Epidermal melanocyte (primary cell): ENCODE measurements around the gene CAMKK1.
A peak's percentile ranks its signal among the peaks of the same experiment; 100 is the strongest.

ENCODE experiments used
- DNase-seq: peaks from one replicate; pipeline ENCODE4 v3.0.0; 2011; ENCODE audit warnings: low spot score; ENCODE audit not compliant: insufficient read length

The CAMKK1 gene

DNA sequence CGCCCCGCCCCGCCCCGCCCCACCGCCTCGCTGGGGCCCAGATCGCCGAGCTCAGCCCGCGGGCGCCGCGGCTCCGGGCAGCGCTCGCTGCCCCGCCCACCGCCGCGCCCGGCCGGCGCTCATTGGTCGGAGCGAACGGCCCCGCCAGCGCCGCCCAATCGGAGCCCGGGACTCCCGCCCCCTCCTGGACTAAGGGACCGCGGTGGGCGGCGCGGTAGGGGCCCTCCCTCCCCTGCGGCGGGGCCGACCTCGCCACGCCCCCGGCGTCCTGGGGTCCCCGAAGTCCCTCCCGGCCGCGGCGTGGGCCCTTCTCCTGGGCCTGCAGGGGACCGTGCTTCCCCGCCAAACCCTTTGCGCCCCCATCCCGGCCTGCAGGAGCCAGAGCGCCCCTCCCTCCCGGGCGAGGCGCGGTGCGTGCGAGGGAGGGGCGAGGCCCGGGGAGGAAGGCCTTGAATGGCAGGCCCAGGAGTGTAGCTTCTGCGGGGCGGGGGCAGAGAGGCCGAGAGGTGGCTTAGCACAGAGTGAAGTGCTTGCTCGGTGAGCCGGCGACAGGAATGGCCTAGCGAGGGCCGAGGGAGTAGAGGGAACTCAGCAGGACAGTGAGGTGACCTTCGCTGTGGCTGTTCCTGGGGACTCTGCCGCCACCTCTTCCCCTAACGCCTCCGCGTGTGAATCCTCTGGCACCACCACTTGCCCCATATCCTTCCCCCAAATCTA, at the start of gene CAMKK1:
CAMKK1 (minus strand) TSS at position 51 of the 717 bp plus-strand sequence. CDS start 7,366 bp downstream, outside the sequence.
- DNase-seq = peak; percentile 92

GRCh38 chr17:3940965-3941698, 48.3 kb upstream of the CAMKK1 start:
- DNase-seq = no peak

GRCh38 chr17:3937359-3937758, 44.5 kb upstream of the CAMKK1 start:
- no peak for DNase-seq

DNA sequence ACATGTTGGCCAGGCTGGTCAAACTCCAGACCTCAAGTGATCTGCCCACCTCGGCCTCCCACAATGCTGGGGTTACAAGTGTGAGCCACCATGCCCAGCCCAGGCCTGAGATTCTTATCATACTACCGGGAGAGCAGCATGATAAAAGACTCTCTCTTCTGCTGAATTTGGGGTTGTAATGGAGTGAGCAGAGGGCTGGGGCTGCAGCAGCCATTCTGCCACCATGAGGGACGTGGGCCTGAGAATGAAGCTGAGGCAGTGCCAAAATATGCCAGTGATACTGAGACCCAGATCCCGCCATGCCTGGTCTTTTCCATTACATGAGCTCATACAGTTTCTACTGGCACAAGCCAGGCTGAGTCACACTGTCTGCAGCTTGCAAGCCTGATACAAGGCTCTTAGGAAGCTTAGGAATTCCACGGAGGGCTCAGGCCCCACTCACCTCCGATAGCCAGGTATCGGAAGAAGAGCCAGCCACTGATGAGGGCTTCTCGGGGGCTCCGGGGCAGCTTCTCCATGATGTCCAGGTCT, 43.0 kb upstream of the CAMKK1 start:
- DNase-seq = no peak

- DNase-seq = no peak
These were observed 42.3 kb upstream of the CAMKK1 start for GRCh38 chr17:3935140-3935542.

DNA sequence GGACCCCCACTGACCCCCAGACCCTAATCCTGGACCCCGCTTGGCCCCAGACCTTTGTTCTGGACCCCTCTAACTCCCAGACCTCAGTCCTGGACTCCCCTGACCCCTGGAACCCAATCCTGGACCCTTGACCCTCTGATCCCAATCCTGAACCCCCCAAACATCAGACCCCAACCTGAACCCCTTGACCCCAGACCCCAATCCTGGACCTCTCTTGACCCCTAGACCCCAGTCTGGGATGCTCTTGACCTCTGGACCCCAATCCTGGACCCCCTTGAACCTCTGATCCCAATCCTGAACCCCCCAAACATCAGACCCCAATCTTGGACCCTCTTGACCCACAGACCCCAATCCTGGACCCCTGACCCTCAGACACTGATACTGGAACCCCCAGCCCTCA, 36.9 kb upstream of the CAMKK1 start:
- DNase-seq = no peak

DNA sequence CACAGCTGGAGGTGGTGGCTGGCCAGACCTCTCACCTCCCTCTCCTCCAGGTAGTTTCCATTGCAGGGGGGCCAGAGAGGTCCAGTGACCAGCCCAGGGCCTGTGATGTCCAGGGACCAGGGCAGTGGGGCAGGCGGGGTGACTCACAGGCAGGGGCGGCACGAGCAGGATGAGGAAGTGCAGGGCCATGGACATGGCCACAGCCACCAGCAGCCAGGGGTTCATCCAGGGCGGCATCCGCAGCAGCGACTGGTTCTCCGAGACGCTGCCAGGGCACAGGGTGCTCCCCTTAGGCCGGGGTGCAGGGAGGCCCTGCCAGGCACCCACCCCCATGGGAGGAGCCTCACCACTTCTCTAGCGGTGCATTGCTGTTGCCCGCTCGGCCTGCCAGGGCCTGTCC, 36.3 kb upstream of the CAMKK1 start:
- DNase-seq = no peak

DNA sequence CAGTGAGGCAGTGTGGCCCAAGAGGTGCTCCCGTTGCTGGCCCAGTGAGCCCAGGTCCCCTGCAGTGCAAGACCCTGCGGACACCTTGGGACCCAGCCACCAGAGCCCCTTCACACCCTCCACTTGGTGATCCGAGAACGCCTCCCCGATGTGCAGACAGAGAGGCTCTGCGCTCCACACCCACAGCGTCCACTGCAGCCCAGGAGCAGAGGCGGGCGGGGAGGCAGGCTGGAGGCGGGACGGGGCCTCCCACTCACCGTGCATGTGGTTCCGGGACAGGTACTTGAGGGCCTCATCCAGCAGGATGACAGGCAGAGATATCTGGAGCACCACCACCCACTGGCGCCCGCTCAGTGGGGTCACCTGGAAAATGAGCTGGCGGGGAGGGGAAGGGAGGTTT, 35.6 kb upstream of the CAMKK1 start:
- DNase-seq = no peak

DNA sequence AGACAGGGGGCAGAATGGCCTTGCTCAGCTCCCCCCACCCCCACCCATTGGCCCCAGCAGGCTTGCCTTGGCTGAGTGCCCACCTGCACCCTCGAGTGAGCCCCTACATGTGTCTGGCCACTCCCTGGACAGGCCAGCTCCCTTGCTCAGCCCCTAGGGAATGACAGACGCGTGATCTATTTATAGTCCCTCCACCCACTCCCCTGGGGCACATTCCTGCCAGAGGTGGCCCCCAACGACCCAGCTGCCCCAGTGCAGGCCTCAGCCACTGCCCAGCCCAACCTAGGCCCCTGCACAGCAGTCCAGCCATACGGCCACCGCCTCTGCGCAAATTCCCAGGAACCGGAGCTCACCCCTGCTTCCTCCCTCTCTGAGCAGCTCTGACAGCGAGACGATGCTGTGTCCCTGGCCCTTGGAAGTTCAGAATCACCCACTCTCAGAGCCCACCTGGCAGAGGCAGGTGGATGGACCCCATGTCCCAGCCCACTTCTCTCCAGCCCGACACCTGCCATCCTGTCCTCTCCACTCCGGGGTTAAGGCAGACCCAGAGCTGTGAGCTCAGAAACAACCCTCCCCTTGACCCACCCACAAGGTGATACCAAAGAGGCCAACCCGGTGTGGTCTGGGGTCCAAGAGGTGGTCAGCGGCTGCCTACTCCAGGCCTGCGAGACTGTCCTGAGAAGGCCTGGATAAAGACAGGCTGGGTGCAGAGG, 34.9 kb upstream of the CAMKK1 start:
- no peak for DNase-seq

DNA sequence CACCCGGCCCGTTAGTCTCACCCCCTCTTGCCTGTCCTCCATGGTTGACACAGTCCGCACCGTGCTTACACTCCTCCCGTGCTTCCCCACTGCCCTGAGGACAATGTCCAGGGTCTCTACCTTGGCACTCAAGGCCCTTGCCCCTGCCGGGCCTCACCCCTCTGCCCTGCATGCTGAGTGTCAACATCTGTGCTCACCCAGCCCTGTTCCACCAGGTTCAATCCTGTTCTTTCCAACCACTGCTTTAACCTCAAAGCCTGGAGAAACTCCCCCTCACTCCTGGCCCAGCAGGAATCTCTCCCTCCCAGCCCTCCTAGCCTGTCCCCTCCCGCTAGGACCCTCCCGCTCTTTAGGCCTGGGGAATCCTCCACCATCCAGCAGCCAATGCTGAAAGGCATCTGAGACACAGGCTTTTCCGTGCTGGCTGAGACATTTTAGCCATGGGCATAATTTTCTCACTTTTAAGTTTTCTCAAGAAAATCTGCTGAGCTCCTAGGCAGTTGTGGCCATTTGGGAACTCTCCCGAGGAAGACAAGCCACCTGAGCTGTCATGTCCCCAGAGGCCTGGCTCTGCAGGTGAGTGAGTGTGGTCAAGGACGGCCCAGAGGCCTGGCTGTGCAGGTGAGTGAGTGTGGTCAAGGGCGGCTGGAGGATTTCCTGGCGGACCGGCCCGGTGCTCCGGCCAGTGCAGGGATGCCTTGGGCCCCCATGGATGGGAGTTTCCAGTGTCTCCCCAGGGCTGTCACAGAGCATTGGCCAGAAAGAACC, 34.2 kb upstream of the CAMKK1 start:
- no peak for DNase-seq

GRCh38 chr17:3925684-3926485, 33.0 kb upstream of the CAMKK1 start:
- DNase-seq = no peak

DNA sequence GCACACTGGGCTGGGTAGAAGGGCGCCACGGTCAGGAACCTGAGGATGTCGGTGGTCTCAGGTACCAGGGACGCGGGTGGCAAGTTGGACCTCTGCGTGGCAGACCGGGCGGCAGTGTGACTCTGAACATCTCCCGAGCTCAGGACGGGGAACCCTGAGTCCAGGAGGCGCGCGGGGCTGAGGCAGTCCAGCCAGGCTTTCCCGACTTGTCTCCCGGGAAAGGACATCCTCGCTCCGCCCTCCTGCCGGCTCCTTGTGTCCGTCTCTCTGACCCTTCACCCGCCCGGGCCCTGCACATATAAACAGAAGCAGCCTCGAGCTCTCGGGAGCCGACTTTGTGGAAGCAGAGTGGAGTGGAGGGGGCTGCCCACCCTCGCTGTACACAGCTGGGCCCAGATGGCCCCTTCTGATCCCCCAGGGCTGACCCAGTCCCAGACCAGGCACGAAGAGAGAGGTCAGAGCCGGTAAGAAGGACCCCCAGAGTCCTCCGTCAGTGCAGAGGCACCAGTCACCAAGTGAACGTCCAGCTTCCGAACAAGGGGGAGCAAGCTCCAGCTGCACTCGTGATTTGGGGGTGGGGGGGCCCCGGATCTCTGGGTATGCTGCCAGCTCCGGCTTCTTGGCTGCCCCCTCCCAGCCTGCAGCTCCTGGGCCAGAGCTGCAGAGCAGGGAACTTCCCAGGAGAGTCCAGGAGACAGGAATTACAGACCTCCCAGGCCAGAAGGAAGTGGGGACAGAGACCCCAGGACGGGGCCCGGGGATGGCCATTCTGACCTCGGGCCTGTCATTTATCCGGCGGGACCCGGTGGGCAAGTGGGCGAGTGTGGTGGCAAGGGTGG, 31.9 kb upstream of the CAMKK1 start:
- DNase-seq = no peak

DNA sequence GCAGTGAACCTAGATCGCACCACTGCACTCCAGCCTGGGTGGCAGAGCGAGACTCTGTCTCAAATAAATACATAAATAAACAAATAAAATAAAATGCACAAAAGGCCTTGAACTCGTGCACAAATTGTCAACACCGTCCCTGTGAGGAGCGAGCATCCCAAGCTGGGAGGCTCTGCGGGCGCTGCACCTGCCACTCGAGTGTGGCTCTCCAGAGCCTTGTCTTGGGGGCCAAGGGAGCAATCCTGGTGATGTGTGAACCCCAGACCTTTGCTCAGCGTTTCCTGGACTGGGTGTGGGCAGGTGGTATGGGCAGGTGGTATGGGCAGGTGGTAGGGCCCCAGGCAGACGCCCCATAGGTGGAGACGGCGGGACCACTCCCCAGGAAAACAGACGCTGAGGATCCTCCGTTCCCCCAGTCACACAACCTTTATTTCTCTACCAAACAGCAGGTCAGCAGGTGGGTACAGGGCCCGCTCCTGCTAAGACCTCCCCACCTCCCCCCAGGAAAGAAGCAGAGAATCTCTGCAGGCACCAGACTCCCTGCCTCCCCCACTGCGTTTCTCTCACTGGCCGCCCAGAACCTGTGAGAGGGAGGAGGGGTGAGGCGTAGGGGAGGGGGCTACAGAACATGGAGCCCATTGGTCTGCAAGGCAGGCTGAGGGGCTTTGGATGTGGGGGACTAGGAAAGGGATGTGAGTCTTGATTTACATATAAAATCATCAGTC, 30.8 kb upstream of the CAMKK1 start:
- DNase-seq = no peak

DNA sequence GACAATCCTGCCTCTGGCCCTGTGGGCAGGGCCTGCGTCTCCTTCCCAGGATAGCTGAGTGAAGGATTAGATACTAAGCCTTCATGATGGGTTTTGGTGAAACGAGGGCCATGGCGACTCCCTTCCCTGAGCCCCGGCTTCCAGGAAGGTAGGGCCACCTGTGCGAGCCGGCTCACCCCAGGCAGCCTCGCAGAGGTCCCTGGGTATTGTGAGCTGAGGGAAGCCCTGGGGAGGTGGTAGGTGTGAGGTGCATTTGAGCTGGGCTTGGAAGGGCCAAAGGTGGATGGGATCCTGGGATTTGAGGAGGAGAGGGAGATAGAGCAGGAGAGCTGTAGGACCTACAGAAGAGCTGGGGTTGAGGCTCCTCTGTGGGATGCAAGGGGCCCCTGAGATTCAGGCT, 29.9 kb upstream of the CAMKK1 start:
- DNase-seq = no peak

- DNase-seq = no peak
These were observed 28.9 kb upstream of the CAMKK1 start for GRCh38 chr17:3921502-3922319.

DNA sequence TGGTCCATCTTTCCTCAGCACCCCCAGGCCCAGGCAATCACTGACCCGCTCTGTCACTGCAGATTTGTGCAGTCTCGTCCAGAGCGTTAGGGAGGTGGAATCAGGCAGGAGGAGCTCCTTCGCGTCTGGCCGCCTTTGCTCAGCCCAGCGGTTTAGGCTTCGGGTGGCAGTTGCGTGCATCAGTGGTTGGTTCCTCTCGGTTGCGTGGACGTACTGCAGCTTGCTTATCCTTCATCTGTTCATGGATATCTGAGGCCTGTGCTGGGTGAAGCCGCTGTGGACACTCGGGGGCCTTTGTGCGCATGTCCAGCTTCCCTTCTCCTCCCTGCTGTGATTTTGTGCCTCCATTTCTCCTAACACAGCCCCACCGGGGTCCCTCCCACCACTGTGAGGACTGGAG, 28.2 kb upstream of the CAMKK1 start:
- no peak for DNase-seq

GRCh38 chr17:3919123-3919624, 26.3 kb upstream of the CAMKK1 start:
- DNase-seq = no peak
